GM21786 (cell line): ENCODE data around the gene GAREM1.
"Not testable (repeated sequence)": the region's sequence is repeated elsewhere in the genome, so short reads cannot be mapped to it uniquely, and the experiment has no call there.

Experiments
- ATAC-seq: cut with Tn5 transposase; IDR thresholded peaks from one replicate; pipeline ENCODE4 v1.9.1; 2021; ENCODE audit not compliant: unreplicated experiment

The GAREM1 gene

GRCh38 chr18:32470714-32471633, at the start of gene GAREM1:
GAREM1 (minus strand) TSS chr18:32470882; CDS start chr18:32470428, 454 bp downstream.
- ATAC-seq, result peak; percentile 94

GRCh38 chr18:32511147-32511546, 40.5 kb upstream of the GAREM1 start:
- ATAC-seq, result no peak

DNA sequence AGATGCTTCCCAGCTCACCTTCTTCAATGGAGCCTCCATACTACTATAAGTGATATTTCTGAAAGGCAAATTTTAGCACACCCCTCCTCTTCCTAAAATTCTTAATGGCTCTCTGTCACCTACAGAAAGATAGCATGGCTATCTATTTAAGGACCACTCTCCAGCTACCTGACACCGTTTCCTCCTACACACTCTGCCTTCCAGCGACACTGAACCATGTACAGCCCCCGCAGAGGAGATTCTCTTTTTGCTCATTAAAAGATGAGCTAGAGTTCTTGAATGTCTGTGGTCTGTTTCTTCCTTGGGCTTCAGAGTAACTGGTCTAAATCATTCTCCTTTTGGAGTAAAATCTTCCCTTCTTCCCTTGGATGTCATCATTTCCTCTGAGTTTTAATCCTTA, 38.4 kb upstream of the GAREM1 start:
- ATAC-seq, result no peak

GRCh38 chr18:32507093-32507492, 36.4 kb upstream of the GAREM1 start:
- no peak for ATAC-seq

GRCh38 chr18:32502014-32502413, 31.3 kb upstream of the GAREM1 start:
- no peak for ATAC-seq

GRCh38 chr18:32501242-32501641, 30.6 kb upstream of the GAREM1 start:
- not testable (repeated sequence) for ATAC-seq

DNA sequence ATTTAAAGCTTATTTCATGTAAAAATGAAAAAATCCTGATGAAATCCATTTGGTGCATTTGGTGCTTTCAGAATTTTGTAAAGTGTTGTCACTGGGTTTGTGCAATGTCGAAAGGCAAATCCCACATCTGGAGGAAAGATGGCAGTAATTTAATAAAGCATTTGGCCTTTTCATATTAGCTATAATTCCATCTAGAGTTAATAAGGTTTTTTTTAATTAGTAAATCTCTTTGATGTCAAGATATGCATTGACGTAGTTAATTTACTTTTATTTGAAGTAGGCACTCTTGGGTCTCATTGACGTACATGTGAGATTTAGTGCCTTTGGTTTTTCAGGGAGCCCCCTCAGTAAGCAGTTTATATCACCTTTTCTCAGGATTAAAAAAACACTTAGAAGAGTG, 12.3 kb upstream of the GAREM1 start:
- ATAC-seq, result no peak

GRCh38 chr18:32482117-32482516, 11.4 kb upstream of the GAREM1 start:
- ATAC-seq, result no peak

- ATAC-seq, result no peak
Observed at GRCh38 chr18:32480581-32480980, 9.9 kb upstream of the GAREM1 start.

GRCh38 chr18:32478807-32479206, 8.1 kb upstream of the GAREM1 start:
- no peak for ATAC-seq

DNA sequence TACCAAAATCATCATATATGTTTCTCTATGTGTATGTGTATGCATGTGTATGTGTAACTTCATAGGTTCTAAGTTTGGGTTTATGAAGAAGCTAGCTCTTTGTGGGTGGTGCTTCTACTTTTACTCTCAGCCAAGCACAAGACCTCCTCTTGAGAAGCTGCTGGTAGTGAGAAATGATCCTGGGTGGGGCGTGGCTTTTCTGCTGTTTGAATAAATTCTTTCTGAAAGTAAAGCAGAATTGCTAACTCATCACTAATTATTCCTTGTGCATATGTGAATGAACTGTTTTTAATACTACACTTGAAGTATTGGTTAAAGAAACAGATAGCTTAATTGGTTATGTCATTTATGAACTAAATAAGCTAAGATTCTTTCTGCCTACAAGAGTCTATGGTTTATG, 7.6 kb upstream of the GAREM1 start:
- ATAC-seq, result no peak

DNA sequence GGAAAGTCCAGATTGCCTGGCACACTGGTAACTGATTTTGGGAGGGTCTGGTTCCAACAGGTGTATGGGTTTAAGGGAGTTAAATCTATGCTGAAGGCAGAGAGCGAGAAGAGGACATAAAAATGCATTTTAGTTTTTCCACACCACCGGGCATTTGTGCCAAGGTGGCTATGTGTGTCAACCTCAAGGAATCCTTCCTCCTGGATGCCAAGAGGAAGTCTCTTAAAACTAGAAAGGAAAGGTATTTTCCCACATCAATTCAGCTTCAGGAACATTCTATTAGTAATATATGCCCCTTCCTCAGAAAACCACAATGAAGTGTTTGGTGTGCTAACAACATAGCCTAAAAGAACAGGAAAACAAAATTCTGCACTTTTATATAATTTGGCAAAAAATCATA, 5.4 kb upstream of the GAREM1 start:
- ATAC-seq, result no peak

DNA sequence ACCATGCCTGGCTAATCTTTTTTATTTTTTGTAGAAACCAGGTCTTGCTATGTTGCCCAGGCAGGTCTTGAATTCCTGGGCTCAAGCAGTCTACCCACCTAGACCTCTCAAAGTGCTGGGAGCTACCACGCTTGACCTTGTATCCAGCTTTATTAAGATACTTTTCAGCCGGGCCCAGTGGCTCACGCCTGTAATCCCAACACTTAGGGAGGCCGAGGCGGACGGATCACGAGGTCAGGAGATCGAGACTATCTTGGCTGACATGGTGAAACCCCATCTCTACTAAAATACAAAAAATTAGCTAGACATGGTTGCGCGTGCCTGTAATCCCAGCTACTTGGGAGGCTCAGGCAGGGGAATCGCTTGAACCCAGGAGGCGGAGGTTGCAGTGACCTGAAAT, 4.4 kb upstream of the GAREM1 start:
- not testable (repeated sequence) for ATAC-seq

DNA sequence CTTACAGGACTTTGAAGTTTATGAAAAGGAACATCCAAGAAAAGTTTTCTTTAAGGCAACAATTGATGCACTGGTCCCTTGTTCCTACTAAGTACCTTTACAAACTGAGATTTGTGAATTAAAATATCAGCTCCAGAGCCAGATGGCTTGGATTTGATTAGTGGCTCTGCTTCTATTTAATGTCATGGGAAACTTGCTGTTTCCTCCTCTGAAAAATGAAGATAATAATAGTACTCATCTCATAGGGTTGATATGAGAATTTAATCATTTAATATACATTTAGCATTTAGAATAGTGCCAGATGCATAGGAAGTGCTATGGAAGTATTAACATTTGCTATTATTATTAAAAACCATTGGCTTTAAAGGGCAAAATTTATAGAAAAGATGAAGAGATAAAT, 2.6 kb upstream of the GAREM1 start:
- no peak for ATAC-seq

- no peak for ATAC-seq
Observed at GRCh38 chr18:32472841-32473240, 2.2 kb upstream of the GAREM1 start.

DNA sequence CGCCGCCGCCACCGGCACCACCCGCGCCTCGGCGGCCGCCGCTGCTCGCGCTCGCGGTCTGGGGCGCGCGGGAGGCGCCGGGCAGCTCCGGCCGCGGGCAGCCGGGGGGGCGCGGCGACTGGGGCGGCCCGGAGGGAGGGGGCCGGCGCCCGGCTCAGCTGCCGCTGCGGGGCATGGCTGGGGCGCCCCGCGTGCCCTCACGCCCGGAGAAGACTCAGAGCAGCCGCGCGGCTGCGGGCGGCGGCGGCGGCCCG, 295 bp downstream of the GAREM1 start:
- no peak for ATAC-seq

- no peak for ATAC-seq
Observed at GRCh38 chr18:32469691-32470459, 807 bp downstream of the GAREM1 start.

- ATAC-seq, result no peak
Observed at GRCh38 chr18:32469190-32469651, 1.5 kb downstream of the GAREM1 start.

GRCh38 chr18:32468147-32468845, 2.4 kb downstream of the GAREM1 start:
- no peak for ATAC-seq

DNA sequence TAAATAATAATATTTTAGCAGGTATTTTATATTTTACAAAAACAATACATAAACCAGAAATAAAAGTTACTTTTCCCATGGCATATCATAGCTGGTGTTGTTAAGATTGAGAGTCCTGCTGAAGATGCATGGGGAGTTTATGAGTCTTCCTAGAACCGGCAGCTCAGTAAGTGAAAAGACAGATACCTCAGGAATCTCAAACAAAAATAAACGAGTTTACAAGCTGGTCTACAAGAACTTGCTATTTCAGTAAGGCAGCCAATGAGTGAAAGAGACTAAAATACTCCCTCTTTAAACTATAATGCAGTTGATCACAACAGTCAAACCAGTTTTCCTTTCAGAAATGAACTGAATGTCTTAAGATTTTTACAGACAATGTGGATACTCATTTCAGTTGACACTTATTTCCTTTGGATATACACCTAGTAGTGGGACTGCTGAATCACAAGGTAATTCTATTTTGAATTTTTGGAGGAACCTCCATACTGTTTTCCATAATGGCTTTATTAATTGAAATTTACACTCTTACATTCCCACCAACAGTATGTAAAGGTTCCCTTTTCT, 8.9 kb downstream of the GAREM1 start:
- ATAC-seq, result no peak

GRCh38 chr18:32460171-32460731, 10.4 kb downstream of the GAREM1 start:
- ATAC-seq, result no peak
